GM12801 (cell line): ENCODE data around the gene MROH2A.

Experiments used
- TF ChIP-seq, protein P1 (sequence below): IDR thresholded peaks from one replicate; pipeline ENCODE4 v1.5.1; 2011; ENCODE audit warnings: control low read depth; ENCODE audit not compliant: insufficient read length; ENCODE audit errors: extremely low read depth

Gene MROH2A

DNA sequence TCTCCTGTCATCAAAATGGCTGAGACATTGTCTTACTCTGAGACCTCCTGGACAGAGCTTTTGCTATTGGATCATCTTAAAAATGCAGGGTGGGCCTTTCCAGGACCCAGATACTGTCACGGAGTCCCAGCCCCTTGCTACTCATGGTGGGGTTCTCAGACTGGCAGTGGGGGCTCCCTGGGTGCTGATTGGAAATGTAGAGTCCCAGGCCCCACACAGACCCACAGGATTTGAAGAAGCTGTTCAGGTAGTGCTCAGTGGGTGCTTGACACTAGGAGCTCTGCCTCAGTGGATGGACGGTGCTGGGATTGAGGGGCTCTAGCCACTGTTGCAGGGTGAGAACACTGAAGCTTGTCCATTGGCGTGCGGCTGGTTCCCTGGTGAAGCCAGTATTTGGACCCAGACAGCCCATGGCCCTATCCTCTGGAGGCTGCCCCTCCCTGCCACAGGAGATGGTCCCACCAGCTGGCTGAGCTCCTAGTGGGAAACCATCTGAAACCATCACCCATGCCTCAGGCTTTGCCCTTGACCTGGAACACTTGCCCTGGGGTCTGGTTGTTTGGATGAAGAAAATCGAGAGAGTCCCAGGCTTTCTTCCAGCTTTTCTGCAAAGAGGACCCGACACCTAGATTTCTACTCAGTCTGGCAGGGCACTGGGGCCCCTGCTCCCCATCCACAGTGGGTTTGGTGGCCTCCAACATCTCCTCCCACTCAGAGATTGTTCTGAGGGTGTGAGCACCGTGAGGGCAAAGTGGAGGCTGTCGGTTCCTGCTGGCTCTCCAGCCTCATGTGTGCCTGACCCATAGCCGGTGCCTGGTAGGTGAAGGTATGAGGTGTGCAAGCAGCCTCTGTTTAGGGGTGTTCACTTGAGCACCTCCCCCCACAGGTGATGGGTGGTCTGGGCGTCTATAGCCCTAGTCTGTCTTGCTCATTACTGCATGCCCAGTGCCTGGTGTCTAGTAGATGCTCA is 30.1 kb downstream of the MROH2A start:
- TF ChIP-seq, protein P1, sequence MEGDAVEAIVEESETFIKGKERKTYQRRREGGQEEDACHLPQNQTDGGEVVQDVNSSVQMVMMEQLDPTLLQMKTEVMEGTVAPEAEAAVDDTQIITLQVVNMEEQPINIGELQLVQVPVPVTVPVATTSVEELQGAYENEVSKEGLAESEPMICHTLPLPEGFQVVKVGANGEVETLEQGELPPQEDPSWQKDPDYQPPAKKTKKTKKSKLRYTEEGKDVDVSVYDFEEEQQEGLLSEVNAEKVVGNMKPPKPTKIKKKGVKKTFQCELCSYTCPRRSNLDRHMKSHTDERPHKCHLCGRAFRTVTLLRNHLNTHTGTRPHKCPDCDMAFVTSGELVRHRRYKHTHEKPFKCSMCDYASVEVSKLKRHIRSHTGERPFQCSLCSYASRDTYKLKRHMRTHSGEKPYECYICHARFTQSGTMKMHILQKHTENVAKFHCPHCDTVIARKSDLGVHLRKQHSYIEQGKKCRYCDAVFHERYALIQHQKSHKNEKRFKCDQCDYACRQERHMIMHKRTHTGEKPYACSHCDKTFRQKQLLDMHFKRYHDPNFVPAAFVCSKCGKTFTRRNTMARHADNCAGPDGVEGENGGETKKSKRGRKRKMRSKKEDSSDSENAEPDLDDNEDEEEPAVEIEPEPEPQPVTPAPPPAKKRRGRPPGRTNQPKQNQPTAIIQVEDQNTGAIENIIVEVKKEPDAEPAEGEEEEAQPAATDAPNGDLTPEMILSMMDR = no peak

DNA sequence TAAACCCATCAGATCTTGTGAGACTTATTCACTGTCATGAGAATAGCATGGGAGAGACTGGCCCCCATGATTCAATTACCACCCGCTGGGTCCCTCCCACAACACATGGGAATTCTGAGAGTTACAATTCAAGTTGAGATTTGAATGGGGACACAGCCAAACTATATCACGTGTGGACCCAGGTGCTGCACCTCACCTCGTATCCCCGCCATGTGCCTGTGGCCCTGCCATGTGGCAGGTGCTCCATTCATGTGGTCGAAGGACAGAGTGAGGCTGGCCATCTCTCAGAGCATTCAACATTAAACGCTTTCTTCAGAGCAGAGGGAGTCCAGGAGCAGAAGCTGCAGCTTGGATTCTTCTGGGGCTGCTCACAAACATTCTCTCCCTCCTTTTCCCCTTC is 32.3 kb downstream of the MROH2A start:
- TF ChIP-seq, protein P1 = no peak

DNA sequence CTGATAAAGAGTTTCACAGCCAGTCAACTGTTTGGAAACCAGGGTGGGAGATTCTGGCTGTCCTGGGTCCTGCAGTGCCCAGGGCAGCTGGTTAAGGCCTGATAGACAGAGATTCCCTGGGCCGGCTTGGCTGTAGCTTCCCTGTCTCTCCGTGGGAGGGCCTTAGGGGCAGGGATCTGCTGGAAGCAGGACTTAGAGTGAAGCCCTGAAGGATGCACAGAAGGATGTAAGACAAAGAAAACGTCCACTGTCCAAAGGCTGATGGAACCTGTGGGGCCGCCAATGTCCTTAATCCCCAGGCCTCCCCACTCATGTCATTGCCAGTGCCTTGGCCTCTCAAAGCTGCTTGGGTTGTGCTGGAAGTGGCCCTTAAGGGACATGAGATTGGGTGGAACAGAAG is 33.0 kb downstream of the MROH2A start:
- TF ChIP-seq, protein P1 = no peak

DNA sequence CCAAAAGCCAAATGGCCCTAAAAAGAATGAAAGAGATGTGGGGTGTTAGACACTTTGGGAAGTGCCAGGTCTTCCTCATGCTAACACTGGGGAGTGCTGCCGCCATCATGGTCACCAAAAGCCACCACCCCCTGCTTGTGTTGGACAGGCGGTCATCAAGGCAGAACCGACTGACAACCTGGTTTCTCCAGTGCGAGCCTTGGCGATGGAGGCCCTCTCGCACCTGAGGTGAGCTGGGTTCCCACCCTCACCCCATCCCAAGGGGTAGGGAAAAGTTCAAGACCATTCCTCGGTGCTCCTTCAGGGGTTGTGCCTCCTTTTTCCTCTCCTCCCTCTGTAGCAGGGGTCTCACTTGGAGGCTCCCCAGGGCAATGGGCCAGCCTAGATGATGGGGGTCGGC is 33.6 kb downstream of the MROH2A start:
- TF ChIP-seq, protein P1 = no peak

DNA sequence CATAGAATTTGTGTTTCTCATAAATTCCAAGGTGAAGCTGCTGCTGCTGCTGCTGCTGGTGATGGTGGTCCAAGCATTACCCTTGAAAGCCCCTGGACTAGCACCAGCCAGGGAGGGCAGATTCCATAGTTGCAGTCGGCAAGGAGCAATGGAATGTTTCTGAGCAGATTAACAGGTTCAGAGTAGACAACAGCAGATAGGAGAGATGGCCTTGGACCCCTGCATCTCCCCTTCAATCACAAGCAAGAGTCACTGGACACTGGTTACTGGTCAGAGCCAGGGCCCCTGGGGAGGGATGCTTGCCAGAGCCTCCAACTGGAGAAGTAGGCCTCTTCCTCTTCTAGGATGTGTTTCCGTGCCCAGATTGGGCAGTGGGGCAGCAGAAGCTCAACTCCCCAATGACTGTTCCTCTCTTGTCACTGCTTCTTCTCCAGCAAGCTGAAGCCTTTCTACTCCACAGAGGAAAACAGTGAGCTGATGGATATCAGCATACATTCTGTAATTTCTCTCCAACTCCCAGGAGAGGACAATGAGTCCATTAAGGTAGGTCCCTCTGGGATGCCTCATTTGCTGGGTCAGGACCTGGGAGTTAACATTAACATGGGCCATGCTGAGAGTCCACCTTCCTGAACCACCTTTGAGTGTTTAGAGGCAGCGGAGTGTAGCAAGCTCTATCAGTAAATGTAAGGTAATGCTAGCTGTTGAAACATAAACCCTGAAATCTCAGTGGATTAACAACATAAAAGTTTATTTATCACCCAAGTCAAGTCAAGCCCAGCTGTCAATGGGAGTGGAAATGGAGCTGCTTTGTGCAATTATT is 35.3 kb downstream of the MROH2A start:
- TF ChIP-seq, protein P1 = no peak

DNA sequence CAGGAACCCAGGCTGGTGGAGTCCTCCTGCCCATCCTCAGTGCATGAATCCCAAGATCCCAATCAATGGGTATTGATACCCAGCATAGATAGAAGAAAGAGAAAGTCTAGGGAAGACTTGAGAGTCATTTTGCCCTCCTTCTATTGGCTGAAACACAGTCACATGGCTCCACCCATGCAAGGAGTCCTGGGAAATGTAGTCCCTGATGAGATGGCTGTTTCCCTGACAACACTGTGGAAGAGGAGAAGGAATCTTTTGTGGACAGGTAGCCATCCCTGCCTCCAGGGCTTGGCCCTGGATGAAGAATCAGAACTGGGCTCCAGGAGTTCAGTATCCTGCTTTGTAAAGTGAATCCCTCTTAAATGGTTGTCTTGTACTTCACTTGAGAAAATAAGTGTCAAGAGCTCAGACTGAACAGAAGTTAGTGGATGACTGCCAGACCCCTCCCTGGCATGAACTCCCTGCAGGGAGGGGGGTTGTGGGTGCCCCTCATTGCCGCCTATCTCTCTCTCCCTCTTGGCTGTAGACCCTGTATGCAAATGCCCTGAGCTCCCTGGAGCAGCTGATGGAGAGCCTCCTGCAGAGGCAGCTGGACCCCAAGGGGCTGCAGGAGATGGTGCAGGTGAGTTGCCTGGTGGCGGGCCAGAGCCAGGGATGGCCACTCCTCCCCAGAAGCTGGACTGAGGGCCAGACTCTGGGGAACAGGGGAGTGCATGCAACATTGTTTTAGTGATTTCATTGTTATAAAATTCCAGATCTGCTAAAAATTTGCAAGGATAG is 36.1 kb downstream of the MROH2A start:
- TF ChIP-seq, protein P1 = no peak
